H1 (cell line): ENCODE measurements around the gene PLEKHG1. TPM values are rescaled to one million over a fixed set of nuclear protein-coding genes. Genes with fewer than 3 reads are reported as not detected.

ENCODE experiments used
- polyA plus RNA-seq, 7 experiments: library from polyadenylated mRNA; depleted of rRNA in 3 of 7; stranded (reverse) in 5 of 7; unstranded in 2 of 7; fragments of >200 nt in 5 of 7; fragments of 200-250 nt in 2 of 7; gene quantifications; 1 replicate in 5 of 7; 2 replicates in 1 of 7; 4 replicates in 1 of 7; pipeline versions ENCODE4 v1.2.1 to v1.2.3, GENCODE V29; 2011 to 2013; ENCODE audit warnings: missing spikeins in 2 of 7, mixed read lengths in 2 of 7
- total RNA-seq: library from RNA; stranded (reverse); fragmentation: NEBNext Ultra II Directional; extraction: Animal tissue kit (Norgen Biotek cat#: 25700); gene quantifications from 2 replicates; pipeline ENCODE4 v1.2.1, GENCODE V29; 2021
- TF ChIP-seq, protein P1 (sequence below): fragments of 300-600 bp; sonication (generic); IDR thresholded peaks from 2 replicates; pipeline ENCODE4 v1.7.1; 2012; ENCODE audit warnings: low read length, moderate library complexity, mild to moderate bottlenecking, inconsistent platforms; ENCODE audit not compliant: insufficient replicate concordance

PLEKHG1 gene
- total and polyA plus RNA-seq, 2 of the 8 experiments (the other 6 are each of a cell fraction or from before 2014, with no cell fraction given), result 0.94 to 2.2 TPM

DNA sequence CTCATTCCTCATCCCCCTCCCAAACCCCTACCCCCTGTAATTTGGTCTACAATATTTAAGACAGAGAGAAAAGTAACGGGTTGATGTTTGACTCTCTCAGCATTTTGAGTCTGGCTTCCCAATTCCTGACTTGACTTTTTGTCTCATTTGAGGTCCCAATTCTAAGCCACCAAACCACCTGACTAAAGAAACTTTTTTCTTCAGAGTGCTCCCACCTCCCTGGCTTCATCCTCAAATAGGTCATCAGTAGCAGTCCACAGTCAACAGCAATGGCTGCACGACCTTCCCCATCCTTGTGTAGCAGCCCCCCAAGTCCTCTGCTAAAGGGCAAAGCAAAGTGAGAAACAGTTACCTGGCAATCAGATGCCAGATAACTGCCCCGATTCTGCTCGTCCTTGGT is 1.8 kb downstream of the PLEKHG1 start (continued):
- TF ChIP-seq, protein P1, sequence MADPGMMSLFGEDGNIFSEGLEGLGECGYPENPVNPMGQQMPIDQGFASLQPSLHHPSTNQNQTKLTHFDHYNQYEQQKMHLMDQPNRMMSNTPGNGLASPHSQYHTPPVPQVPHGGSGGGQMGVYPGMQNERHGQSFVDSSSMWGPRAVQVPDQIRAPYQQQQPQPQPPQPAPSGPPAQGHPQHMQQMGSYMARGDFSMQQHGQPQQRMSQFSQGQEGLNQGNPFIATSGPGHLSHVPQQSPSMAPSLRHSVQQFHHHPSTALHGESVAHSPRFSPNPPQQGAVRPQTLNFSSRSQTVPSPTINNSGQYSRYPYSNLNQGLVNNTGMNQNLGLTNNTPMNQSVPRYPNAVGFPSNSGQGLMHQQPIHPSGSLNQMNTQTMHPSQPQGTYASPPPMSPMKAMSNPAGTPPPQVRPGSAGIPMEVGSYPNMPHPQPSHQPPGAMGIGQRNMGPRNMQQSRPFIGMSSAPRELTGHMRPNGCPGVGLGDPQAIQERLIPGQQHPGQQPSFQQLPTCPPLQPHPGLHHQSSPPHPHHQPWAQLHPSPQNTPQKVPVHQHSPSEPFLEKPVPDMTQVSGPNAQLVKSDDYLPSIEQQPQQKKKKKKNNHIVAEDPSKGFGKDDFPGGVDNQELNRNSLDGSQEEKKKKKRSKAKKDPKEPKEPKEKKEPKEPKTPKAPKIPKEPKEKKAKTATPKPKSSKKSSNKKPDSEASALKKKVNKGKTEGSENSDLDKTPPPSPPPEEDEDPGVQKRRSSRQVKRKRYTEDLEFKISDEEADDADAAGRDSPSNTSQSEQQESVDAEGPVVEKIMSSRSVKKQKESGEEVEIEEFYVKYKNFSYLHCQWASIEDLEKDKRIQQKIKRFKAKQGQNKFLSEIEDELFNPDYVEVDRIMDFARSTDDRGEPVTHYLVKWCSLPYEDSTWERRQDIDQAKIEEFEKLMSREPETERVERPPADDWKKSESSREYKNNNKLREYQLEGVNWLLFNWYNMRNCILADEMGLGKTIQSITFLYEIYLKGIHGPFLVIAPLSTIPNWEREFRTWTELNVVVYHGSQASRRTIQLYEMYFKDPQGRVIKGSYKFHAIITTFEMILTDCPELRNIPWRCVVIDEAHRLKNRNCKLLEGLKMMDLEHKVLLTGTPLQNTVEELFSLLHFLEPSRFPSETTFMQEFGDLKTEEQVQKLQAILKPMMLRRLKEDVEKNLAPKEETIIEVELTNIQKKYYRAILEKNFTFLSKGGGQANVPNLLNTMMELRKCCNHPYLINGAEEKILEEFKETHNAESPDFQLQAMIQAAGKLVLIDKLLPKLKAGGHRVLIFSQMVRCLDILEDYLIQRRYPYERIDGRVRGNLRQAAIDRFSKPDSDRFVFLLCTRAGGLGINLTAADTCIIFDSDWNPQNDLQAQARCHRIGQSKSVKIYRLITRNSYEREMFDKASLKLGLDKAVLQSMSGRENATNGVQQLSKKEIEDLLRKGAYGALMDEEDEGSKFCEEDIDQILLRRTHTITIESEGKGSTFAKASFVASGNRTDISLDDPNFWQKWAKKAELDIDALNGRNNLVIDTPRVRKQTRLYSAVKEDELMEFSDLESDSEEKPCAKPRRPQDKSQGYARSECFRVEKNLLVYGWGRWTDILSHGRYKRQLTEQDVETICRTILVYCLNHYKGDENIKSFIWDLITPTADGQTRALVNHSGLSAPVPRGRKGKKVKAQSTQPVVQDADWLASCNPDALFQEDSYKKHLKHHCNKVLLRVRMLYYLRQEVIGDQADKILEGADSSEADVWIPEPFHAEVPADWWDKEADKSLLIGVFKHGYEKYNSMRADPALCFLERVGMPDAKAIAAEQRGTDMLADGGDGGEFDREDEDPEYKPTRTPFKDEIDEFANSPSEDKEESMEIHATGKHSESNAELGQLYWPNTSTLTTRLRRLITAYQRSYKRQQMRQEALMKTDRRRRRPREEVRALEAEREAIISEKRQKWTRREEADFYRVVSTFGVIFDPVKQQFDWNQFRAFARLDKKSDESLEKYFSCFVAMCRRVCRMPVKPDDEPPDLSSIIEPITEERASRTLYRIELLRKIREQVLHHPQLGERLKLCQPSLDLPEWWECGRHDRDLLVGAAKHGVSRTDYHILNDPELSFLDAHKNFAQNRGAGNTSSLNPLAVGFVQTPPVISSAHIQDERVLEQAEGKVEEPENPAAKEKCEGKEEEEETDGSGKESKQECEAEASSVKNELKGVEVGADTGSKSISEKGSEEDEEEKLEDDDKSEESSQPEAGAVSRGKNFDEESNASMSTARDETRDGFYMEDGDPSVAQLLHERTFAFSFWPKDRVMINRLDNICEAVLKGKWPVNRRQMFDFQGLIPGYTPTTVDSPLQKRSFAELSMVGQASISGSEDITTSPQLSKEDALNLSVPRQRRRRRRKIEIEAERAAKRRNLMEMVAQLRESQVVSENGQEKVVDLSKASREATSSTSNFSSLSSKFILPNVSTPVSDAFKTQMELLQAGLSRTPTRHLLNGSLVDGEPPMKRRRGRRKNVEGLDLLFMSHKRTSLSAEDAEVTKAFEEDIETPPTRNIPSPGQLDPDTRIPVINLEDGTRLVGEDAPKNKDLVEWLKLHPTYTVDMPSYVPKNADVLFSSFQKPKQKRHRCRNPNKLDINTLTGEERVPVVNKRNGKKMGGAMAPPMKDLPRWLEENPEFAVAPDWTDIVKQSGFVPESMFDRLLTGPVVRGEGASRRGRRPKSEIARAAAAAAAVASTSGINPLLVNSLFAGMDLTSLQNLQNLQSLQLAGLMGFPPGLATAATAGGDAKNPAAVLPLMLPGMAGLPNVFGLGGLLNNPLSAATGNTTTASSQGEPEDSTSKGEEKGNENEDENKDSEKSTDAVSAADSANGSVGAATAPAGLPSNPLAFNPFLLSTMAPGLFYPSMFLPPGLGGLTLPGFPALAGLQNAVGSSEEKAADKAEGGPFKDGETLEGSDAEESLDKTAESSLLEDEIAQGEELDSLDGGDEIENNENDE, result no peak
